GM18505 (cell line): Measurements from ENCODE around the gene SLC13A4.
"Not testable (repeated sequence)": the region's sequence is repeated elsewhere in the genome, so short reads cannot be mapped to it uniquely, and the experiment has no call there.

Experiments
- ATAC-seq: cut with Tn5 transposase; IDR thresholded peaks from one replicate; pipeline ENCODE4 v1.9.1; 2021; ENCODE audit not compliant: unreplicated experiment
- POLR2A ChIP-seq: IDR thresholded peaks from 4 replicates; pipeline ENCODE4 v1.6.1; 2011; ENCODE audit warnings: borderline replicate concordance; ENCODE audit not compliant: insufficient read depth, insufficient read length; ENCODE audit errors: extremely low read depth

SLC13A4 gene

DNA sequence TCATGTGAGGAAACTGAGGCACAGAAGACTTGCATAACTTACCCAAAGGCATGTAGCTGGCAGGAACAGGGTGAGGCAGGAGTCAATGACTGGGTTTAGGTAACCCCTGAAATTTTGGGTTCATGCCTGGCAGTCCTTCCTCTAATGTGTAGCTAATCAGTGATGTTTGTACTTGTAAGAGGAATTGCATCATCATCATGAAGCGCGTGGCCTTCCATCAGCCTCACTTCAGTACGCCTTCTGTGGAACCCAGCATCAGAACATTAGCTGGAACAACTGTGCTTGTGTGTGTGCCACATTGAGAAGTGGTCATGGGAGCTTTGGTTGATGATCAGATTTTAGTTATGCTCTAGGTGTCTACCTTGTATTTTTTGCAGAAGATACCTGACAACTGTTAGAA lies 83.8 kb downstream of the SLC13A4 start:
- no peak for ATAC-seq
- TF ChIP-seq POLR2A: no peak

DNA sequence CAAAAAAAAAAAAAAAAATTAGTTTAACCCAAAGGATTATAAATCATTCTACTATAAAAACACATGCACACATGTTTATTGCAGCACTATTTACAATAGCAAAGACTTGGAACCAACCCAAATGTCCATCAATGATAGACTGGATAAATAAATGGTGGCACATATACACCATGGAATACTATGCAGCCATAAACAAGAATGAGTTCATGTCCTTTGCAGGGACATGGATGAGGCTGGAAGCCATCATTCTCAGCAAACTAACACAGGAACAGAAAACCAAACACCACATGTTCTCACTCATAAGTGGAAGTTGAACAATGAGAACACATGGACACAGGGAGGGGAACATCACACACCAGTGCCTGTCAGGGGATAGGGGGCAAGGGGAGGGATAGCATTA lies 88.3 kb downstream of the SLC13A4 start:
- not testable (repeated sequence) for ATAC-seq

DNA sequence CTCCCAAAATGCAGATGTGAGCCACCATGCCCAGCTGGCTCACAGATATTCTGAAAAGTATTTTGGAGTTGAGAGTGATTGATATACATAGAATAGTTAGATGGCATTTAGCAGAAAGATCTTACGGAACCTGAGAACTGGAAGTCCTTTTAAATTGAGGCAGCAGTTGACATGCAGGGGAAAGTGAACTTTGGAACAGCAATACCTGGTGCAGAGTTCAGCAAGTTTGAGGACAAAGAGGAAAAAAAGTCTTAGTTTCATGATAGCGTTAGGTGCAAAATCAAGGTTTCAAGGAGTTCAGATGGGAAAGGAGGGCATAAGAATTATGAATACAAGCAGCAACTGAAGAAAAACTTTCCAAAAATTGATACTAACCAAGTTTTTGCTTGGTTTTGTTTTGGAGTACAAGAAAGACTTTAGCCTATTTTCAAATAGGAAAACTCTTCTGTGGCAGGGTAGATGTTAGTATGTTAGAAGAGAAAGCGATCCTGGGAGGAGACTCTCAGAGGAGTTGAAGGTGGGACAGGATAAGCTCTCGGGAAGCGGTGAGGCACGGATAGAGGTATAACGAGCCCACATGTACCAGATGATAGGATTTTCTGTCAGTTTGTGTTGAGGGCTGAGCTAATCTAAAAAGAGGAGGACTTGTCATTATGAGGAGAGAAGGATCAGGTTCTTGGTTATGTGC lies 93.7 kb downstream of the SLC13A4 start:
- no peak for TF ChIP-seq POLR2A
- no peak for ATAC-seq
